Activated CD4-positive, alpha-beta T cell treated with anti-CD3 and anti-CD28 coated beads, Interleukin-2, amount 50 U/mL, for 1 hour (primary cell): ENCODE results near the gene GRK2.
"Not testable (repeated sequence)": the region's sequence is repeated elsewhere in the genome, so short reads cannot be mapped to it uniquely, and the experiment has no call there.

Experiments
- DNase-seq: peaks from one replicate; pipeline ENCODE4 v3.0.0-alpha.2; 2020

Gene GRK2

GRCh38 chr11:67254798-67255197, 11.5 kb upstream of the GRK2 start:
- no peak for DNase-seq

DNA sequence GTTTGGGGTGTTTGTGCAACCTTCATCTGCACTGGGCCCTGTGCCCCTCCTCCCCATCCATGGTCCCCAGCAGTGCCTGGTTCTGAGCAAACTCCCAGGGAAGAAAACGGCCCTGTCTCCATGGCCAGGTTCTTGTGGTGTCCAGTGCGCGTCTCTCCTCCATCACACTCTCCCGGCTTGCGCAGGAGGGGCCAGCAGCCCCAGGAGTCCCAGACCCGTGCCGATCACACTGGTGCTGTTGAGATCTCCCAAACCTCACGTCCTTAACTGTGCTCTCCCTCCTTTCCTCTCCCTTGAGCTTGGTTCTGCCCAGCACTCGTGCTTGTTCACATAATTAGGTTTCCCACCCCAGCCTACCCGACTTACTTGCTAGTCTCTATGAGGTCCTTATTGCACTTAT, 10.9 kb upstream of the GRK2 start:
- DNase-seq: peak; percentile 0

DNA sequence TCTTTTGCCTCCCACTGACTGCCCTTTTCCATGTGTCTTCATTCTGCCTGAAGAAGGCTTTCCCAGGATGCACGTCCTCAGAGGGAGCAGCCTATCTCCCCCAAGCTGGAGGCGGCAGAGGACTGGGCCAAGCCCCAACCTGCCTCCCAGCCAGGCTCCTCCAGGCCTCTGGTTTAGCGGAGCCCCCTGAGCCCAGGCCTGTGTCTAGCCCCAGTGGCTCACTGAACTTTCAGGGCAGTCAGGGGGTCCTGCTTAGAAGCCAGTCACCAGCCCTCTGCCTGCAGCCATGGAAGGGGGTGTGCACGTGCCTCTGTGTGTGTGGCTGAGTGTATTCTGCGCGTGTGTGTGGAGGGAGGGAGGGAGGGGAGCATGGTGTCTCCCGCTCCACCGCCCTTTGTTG, 10.4 kb upstream of the GRK2 start:
- DNase-seq: peak; percentile 1

DNA sequence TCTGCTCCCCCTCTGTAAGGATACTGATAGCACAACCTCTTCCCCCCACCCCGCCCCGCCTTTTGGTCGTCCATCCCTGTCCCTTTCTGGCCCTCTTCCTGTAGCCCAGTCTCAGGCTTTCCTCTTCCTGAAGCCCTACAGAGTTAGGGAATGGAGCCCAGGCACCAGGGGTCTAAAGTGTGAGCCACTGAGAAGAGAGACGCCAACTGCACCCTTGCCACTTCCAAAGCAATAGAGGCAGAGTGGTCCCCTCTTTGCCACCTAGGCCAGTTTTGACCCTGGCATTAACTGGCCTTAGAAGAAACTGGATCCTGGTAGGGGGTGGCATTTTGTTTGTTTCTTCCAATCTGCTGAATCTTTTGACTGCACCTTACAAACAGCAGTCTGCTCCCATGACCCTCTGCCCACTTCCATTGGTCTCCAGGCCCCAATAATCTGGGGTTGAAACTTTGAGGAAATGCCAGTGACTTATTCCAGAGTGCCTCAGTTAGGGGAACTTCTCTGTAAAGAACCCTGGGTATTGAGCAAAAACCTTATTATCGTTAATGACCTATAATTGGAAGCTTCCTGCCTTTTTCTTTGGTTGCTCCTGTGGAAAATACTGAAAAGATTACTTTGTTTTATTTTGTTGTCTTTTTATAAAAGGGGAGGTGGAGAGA, 9.7 kb upstream of the GRK2 start:
- peak; percentile 1 for DNase-seq

- DNase-seq: no peak
These were observed 5.9 kb upstream of the GRK2 start for GRCh38 chr11:67260406-67260805.

- not testable (repeated sequence) for DNase-seq
These were observed 5.2 kb upstream of the GRK2 start for GRCh38 chr11:67260885-67261639.

GRCh38 chr11:67261640-67261945, 4.7 kb upstream of the GRK2 start:
- no peak for DNase-seq

GRCh38 chr11:67261946-67262681, 4.2 kb upstream of the GRK2 start:
- DNase-seq: no peak

- peak; percentile 68 for DNase-seq
These were observed 3.3 kb upstream of the GRK2 start for GRCh38 chr11:67262731-67263675.

DNA sequence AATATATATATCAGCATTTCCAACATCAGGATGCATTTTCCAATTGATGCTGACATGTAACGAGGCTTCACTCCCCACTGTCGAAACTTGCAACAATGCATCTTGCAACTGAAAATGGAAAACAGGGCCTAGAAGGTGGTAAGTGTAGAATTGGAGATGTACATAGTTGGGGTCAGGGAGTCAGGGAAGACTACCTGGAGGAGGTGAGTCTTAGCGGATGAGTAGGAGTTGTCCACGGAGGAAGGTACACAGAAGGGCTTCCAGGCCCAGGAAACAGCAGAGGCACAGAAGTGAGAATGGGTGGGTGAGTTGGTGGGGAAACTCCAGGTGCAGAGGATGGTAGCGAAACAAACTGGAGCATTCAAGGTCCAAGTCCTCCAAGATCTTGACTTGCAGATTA, 2.0 kb upstream of the GRK2 start:
- DNase-seq: no peak

DNA sequence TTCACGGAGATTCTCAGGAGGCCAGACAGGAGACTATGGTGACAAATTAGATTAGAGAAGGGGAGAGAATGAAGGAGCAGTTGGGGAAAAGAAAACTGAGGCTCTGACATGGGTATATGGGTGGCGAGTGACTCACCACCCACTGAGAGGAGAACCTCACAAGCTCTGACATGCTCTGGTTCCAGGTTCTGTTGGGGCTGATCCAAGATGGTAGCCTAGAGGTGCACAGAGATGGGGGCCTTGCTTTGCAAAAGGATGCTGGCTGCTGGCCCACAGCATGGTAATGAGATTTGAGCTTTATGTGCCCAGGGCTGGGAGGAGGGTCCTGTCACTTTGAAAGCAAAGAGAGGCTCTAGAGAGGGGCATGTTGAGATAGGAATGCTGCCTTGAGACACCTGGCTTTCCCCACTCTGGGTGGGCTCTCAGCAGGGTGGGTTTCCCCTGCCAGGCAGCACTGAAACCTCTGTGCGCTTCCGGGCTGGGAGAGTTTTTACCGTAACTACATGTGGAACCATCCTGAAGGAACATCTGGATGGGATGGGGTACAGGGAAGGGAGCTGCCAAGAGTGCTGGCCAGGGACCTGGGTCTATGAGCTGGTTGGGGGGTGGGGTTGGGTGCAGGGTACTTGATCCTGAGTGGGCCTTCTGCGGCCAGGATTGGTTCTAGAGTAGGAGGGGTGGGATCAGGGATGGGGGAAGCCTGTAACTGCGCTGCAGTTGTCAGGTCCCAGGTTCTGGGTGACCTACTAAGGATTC, 1.2 kb upstream of the GRK2 start:
- DNase-seq: no peak

DNA sequence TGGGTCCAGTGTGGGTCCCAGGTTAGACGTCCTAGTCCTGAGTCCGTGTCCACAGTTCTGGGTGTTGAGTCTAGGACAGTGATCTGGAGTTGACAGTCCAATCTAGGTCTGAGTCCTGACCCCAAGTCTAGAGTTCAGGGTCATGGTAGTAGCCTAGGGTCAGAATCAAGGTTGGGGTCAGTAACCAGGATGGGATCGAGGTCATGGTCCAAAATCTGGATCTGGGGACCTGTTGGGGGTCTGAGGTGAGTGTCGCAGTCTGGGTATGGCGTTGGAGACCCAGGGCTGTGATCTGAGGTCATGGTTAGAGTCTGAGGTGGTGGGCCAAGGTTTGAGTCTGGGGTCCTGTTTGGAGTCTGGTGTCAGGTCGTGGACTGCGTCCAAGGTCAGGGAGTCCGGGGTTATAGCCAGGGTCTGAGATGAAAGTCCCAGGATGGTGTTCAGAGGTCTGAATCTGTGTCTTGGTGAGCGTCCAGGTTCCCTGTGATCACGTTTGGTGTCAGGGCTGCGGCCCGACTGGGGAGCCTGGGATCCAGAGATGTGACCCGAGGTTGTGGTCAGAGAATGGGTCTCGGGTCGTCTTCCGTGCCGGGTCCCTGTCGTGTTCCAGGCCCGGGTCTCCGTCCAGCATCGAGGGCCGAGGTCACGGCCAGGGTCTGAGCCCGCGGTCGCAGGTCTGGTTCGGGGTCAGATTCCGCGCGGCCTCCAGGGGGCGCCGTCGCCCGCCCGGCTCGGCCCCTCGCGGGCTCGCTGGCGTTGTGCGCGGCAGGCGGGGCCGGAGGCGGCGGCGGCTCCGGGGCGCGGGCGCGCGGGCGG, 432 bp upstream of the GRK2 start:
- peak; percentile 73 for DNase-seq

DNA sequence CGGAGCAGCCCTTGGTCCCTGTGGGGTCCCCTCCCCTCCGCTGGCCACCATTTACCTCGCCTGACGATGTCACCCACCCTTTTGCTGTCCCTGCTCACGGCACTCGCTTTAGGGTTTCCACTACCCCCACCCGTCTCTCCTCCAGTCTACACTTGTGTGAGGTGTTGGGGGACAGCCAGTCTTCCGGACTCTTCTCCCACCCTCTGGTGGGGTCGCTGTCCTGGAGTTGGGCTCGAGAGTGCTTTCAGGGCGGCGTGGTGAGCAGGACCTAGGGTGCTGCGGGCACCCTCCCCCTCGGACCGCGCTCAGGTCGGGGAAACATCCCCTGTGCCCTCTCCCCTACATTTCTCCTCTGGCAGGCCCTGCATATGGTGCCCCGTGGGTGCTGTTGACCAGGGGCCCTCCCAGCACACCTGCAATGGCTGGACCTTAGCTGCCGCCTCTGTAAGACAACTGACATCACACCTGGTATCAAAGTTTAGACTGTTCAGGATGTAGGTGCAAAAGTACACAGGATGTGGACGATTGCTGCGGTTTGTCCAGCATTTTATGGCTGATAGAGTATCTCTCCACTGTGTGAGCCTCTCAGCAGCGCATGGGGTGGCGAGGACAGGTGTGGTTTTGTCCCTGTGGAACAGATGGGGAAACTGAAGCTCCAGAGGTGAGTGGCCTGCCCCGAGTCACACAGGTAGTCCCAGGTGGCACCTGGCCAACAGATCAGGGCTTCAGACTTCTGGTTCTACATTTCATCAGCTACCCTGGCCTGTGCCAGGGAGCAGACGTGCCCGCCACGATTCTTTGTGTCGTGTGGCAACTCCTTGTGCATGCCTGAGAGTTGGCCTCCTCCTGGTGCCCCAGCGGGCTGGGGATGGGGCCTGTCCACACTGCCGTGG, 1.2 kb downstream of the GRK2 start:
- DNase-seq: no peak

GRCh38 chr11:67268081-67268961, 2.0 kb downstream of the GRK2 start:
- peak; percentile 59 for DNase-seq

GRCh38 chr11:67268962-67269268, 2.6 kb downstream of the GRK2 start:
- DNase-seq: no peak

- no peak for DNase-seq
These were observed 3.4 kb downstream of the GRK2 start for GRCh38 chr11:67269401-67270255.

DNA sequence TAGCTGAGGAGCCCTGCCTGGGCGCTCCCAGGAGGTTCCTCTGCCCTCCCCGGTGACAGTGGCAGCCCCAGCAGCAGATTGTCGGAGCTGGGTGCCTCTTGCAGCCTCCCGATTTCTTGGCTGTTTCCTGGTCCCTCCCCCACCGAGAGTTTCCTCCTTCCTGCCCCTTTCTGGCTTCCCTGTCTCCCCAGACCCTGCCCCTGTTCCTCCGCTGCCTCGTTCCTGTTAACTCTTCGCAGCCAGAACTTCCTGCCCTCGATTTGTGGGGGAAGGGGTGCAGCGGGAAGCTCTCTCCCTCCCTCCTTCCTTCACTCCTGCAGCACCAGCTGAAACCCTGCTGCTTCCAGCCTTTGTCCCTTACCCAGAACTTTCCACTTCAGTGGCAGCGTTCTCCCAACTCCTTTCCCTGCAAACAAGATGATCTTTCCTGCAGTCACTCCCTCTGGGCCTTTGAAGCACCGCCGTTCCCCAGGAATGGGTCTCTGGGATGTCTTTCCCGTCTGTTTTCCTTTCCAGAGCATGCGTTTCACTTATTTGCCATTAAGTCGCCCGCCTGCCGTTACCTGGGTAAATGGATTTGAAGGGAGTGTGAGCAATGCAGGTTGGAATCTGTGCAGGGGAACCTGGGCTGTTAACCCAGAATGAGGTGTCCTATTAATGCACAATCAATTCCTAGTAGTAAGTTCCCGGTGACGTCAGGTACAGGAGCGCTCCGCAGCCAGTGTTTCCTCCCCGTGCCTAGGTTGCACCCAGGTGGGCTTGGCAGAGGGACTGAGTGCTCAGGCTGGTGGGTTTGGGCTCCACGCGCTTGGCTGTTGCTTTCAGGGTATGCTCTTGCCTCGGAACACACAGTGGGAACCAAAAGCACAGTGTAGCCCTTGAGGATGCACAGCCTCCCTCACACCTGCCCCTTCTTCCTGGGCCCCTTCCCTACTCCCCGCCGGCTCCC, 4.3 kb downstream of the GRK2 start:
- DNase-seq: no peak
